ENCODE results near the gene CAPN3. TPM values are rescaled to one million over a fixed set of nuclear protein-coding genes. Genes with fewer than 3 reads are reported as not detected.

CAPN3 gene
- total RNA-seq, 2 experiments from 2014 or later, result 8.2 to 8.7 TPM

DNA sequence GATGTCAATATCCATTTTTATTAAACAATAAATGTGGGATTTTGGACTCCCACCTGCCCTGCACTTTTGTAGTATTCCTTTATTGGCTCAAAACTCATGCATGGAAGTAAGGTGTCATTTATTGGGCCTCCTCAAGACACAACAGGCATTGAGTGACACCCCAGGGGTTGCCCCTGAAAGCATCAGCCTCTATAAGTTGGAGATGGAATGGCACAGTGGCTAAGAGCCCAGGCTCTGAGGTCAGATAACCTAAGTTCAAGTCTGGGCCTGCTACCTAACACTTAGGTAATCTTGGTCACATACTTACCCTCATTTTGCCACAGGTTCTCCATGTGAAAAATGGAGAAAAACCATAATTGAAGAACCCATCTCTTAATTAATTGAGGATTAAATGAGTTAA lies 4.6 kb downstream of the CAPN3 start:
- Mint-ChIP-seq H3K9me3 (no peaks in the 10 kb centered on the region), H3K27me3 (no peaks in the 10 kb centered on the region), H3K36me3 (ENCODE audit: low read depth) (peaks cover 10% of the 10 kb centered on the region), H3K4me1 (ENCODE audit: low read depth) (no peaks in the 10 kb centered on the region), H3K4me3 (no peak overlapping the region), H3K27ac (no peak overlapping the region)
- Histone ChIP-seq H3K27ac (ENCODE audit: low read depth in 1 of 2, low read length in 2 of 2) (no peak overlapping the region), H3K9me3 (ENCODE audit: control insufficient read depth in 1 of 2, insufficient read depth in 1 of 2, low read length in 2 of 2) (no peaks in the 10 kb centered on the region), H3K36me3 (ENCODE audit: insufficient read depth, low read length) (no peaks in the 10 kb centered on the region), H3K27me3 (ENCODE audit: control insufficient read depth in 1 of 2, insufficient read depth in 2 of 2, low read length in 2 of 2) (no peaks in the 10 kb centered on the region), H3K4me1 (ENCODE audit: insufficient read depth, low read length) (no peaks in the 10 kb centered on the region), H3K4me3 (ENCODE audit: low read length) (no peak overlapping the region)
- intact Hi-C loops (cut with DNase I, micrococcal nuclease), result no loop called here
- ATAC-seq (ENCODE audit: poor library complexity) (no peak), DNase-seq (no peak)
- CTCF ChIA-PET, result no interaction called here
- TF ChIP-seq, protein P1, sequence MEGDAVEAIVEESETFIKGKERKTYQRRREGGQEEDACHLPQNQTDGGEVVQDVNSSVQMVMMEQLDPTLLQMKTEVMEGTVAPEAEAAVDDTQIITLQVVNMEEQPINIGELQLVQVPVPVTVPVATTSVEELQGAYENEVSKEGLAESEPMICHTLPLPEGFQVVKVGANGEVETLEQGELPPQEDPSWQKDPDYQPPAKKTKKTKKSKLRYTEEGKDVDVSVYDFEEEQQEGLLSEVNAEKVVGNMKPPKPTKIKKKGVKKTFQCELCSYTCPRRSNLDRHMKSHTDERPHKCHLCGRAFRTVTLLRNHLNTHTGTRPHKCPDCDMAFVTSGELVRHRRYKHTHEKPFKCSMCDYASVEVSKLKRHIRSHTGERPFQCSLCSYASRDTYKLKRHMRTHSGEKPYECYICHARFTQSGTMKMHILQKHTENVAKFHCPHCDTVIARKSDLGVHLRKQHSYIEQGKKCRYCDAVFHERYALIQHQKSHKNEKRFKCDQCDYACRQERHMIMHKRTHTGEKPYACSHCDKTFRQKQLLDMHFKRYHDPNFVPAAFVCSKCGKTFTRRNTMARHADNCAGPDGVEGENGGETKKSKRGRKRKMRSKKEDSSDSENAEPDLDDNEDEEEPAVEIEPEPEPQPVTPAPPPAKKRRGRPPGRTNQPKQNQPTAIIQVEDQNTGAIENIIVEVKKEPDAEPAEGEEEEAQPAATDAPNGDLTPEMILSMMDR (IDR thresholded peaks at IDR 0.05), result no peak
- POLR2A ChIA-PET, result no interaction called here

DNA sequence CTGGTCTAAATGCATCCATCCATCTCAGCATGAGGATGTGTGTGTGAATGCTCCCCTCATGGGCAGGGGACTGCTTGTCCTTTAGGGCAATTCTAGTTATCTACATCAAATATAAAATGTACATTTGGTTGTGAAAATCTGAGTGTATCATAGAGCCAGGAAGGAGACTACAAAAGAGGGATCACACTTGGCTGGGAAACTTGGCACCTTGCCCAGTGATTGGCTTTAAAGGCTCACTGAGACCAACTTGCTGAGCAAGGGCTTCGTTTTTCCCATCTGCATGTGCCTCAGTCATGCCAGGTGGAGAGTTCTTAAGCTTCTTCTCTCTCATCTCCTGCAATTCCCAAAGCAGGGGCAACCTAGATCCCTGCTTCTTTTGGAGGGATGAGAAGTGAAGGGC lies 5.2 kb downstream of the CAPN3 start:
- ChIA-PET POLR2A (no interaction called here), CTCF (no interaction called here)
- no peak overlapping the region for H3K27ac Mint-ChIP-seq
- no peaks in the 10 kb centered on the region for H3K27me3 Mint-ChIP-seq
- H3K27ac ChIP-seq (ENCODE audit: low read depth in 1 of 2, low read length in 2 of 2), result no peak overlapping the region
- TF ChIP-seq, protein P1 (IDR thresholded peaks at IDR 0.05), result no peak
- no peaks in the 10 kb centered on the region for H3K9me3 ChIP-seq (ENCODE audit: control insufficient read depth in 1 of 2, insufficient read depth in 1 of 2, low read length in 2 of 2)
- intact Hi-C loops (cut with DNase I, micrococcal nuclease), result no loop called here
- H3K4me3 ChIP-seq (ENCODE audit: low read length), result no peak overlapping the region
- H3K36me3 Mint-ChIP-seq (ENCODE audit: low read depth), result peaks cover 4% of the 10 kb centered on the region
- no peaks in the 10 kb centered on the region for H3K9me3 Mint-ChIP-seq
- H3K27me3 ChIP-seq (ENCODE audit: control insufficient read depth in 1 of 2, insufficient read depth in 2 of 2, low read length in 2 of 2), result no peaks in the 10 kb centered on the region
- H3K36me3 ChIP-seq (ENCODE audit: insufficient read depth, low read length), result no peaks in the 10 kb centered on the region
- no peaks in the 10 kb centered on the region for H3K4me1 Mint-ChIP-seq (ENCODE audit: low read depth)
- no peak for ATAC-seq (ENCODE audit: poor library complexity)
- no peaks in the 10 kb centered on the region for H3K4me1 ChIP-seq (ENCODE audit: insufficient read depth, low read length)
- no peak overlapping the region for H3K4me3 Mint-ChIP-seq
- DNase-seq, result no peak

DNA sequence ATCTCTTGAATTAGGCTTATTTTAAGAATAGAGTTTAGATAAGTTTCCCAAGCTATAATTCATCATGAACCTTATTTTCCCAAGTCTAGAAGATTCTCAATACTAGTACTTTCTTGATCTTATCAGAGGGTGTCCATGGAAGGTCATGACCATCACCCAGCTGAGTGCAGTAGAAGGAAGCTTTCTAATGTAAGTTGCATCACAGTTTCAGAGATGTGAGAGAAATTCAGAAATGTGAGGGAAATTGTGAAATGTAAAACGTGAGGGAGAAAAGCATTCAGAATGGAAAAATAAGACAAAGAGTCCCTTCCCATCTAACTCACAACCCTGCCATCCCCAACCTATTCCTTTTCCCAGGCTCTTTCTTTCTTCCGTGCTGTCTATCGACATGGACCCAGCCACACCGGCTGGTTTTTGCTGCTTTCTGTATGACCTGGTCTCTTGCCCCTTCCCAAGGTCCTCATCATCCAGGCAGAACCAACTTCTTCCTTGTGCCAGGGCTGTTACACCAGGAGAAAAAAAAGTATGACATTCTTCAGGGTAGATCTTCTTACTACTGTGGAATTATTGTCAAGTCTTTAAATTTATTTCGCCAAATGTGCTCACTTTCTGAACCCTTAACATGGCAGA lies 6.7 kb downstream of the CAPN3 start:
- H3K36me3 Mint-ChIP-seq (ENCODE audit: low read depth), result peaks cover 4% of the 10 kb centered on the region
- no peak for DNase-seq
- H3K36me3 ChIP-seq (ENCODE audit: insufficient read depth, low read length), result no peaks in the 10 kb centered on the region
- ATAC-seq (ENCODE audit: poor library complexity), result no peak
- intact Hi-C loops (cut with DNase I, micrococcal nuclease), result no loop called here
- no peak overlapping the region for H3K4me3 ChIP-seq (ENCODE audit: low read length)
- ChIA-PET CTCF (no interaction called here), POLR2A (no interaction called here)
- no peaks in the 10 kb centered on the region for H3K9me3 Mint-ChIP-seq
- H3K4me3 Mint-ChIP-seq, result no peak overlapping the region
- H3K4me1 ChIP-seq (ENCODE audit: insufficient read depth, low read length), result no peaks in the 10 kb centered on the region
- no peaks in the 10 kb centered on the region for H3K4me1 Mint-ChIP-seq (ENCODE audit: low read depth)
- no peaks in the 10 kb centered on the region for H3K27me3 ChIP-seq (ENCODE audit: control insufficient read depth in 1 of 2, insufficient read depth in 2 of 2, low read length in 2 of 2)
- no peak overlapping the region for H3K27ac ChIP-seq (ENCODE audit: low read depth in 1 of 2, low read length in 2 of 2)
- H3K27me3 Mint-ChIP-seq, result no peaks in the 10 kb centered on the region
- H3K27ac Mint-ChIP-seq, result no peak overlapping the region
- no peaks in the 10 kb centered on the region for H3K9me3 ChIP-seq (ENCODE audit: control insufficient read depth in 1 of 2, insufficient read depth in 1 of 2, low read length in 2 of 2)
- TF ChIP-seq, protein P1 (IDR thresholded peaks at IDR 0.05), result no peak
